Common myeloid progenitor, CD34-positive (primary cell): Measurements from ENCODE around the gene PHKB.
"Not testable (repeated sequence)": the region's sequence is repeated elsewhere in the genome, so short reads cannot be mapped to it uniquely, and the experiment has no call there.

Source experiments
- CTCF ChIA-PET: fragments of 350-600 bp; sonication (Branson Sonifier 250); formaldehyde crosslinking; loops from one replicate; lab custom pipeline; 2021; ENCODE audit warnings: antibody characterized with exemption; lab: Charles Lee
- POLR2A ChIA-PET: fragments of 350-600 bp; sonication (Branson Sonifier 250); formaldehyde crosslinking; loops from one replicate; lab custom pipeline; 2021; ENCODE audit warnings: antibody characterized with exemption; lab: Charles Lee
- DNase-seq, 3 donors: peaks; one replicate each; pipeline versions ENCODE4 v3.0.0 to v3.0.0-alpha.2; 2013
- H3K27ac ChIP-seq, 2 experiments: 1 replicate in 1 of 2; 2 replicates in 1 of 2; pipeline ENCODE4 v1.7.0; 2013; ENCODE audit warnings: inconsistent platforms in 2 of 2, low read length in 2 of 2, mild to moderate bottlenecking in 2 of 2, low read depth in 1 of 2, moderate library complexity in 1 of 2; ENCODE audit not compliant: severe bottlenecking in 2 of 2, insufficient read depth in 1 of 2, poor library complexity in 1 of 2
- H3K27me3 ChIP-seq, 5 experiments: replicated peaks in 2 of 5; 1 replicate in 3 of 5; 2 replicates in 2 of 5; pipeline versions ENCODE4 v1.6.1 to v1.7.0; 2013; ENCODE audit warnings: low read length in 4 of 5, mild to moderate bottlenecking in 2 of 5, moderate library complexity in 2 of 5, inconsistent platforms in 1 of 5; ENCODE audit not compliant: insufficient read depth in 5 of 5, control insufficient read depth in 4 of 5
- H3K36me3 ChIP-seq, 4 experiments: 1 replicate in 2 of 4; 2 replicates in 2 of 4; pipeline versions ENCODE4 v1.6.1 to v1.7.0; 2013; ENCODE audit warnings: low read length in 3 of 4, control low read depth in 1 of 4, mild to moderate bottlenecking in 1 of 4; ENCODE audit not compliant: control insufficient read depth in 4 of 4, insufficient read depth in 4 of 4
- H3K4me1 ChIP-seq, 4 experiments: 1 replicate in 3 of 4; 2 replicates in 1 of 4; pipeline versions ENCODE4 v1.6.1 to v1.7.1; 2013; ENCODE audit warnings: low read length in 3 of 4, mild to moderate bottlenecking in 3 of 4, control low read depth in 1 of 4, inconsistent platforms in 1 of 4, moderate library complexity in 1 of 4; ENCODE audit not compliant: control insufficient read depth in 4 of 4, insufficient read depth in 4 of 4; ENCODE audit errors: control extremely low read depth in 1 of 4
- H3K4me3 ChIP-seq, 7 experiments: 1 replicate in 4 of 7; 2 replicates in 3 of 7; pipeline versions ENCODE4 v1.5.1 to v1.7.0; 2013; ENCODE audit warnings: mild to moderate bottlenecking in 7 of 7, low read length in 6 of 7, moderate library complexity in 6 of 7, inconsistent platforms in 2 of 7, low read depth in 2 of 7, control low read depth in 1 of 7; ENCODE audit not compliant: insufficient read depth in 4 of 7, control insufficient read depth in 1 of 7; ENCODE audit errors: extremely low read depth in 1 of 7
- H3K9me3 ChIP-seq, 5 experiments: 1 replicate in 4 of 5; 2 replicates in 1 of 5; pipeline versions ENCODE4 v1.6.1 to v1.7.1; 2013; ENCODE audit warnings: low read length in 4 of 5, mild to moderate bottlenecking in 2 of 5, inconsistent platforms in 1 of 5, low read depth in 1 of 5, moderate library complexity in 1 of 5; ENCODE audit not compliant: control insufficient read depth in 4 of 5, insufficient read depth in 2 of 5; ENCODE audit errors: control extremely low read depth in 1 of 5
- WGBS: methylation state at CpG from one replicate; pipeline ENCODE4 v1.1.5; 2013; ENCODE audit not compliant: insufficient coverage; 5-methylcytosine and 5-hydroxymethylcytosine counted together

The PHKB gene

GRCh38 chr16:47676635-47677177 is 215.6 kb downstream of the PHKB start:
- CTCF ChIA-PET: no interaction called here
- no peaks in the 10 kb centered on the region for H3K27me3 ChIP-seq
- H3K27ac ChIP-seq: no peak overlapping the region
- peaks cover 0 to 3% (median 0%) of the 10 kb centered on the region in 5 experiments for H3K9me3 ChIP-seq
- H3K36me3 ChIP-seq: peaks cover 17 to 32% (median 23%) of the 10 kb centered on the region in 4 experiments
- no peak overlapping the region for H3K4me3 ChIP-seq
- DNase-seq: no peak
- POLR2A ChIA-PET: no interaction called here
- 100% methylated on average over 2 of the region's 4 CpGs for WGBS
- H3K4me1 ChIP-seq: no peaks in the 10 kb centered on the region

- H3K9me3 ChIP-seq, H3K27me3 ChIP-seq, H3K27ac ChIP-seq, DNase-seq, CTCF ChIA-PET, H3K4me3 ChIP-seq, POLR2A ChIA-PET, H3K4me1 ChIP-seq: not testable (repeated sequence)
- 100% methylated on average over 1 of the region's 3 CpGs for WGBS
- H3K36me3 ChIP-seq: peaks cover 5 to 22% (median 11%) of the 10 kb centered on the region in 4 experiments
These were observed 220.4 kb downstream of the PHKB start for GRCh38 chr16:47681571-47681970.

- no peaks in the 10 kb centered on the region for H3K4me1 ChIP-seq
- H3K4me3 ChIP-seq: no peak overlapping the region
- POLR2A ChIA-PET: no interaction called here
- H3K27me3 ChIP-seq: no peaks in the 10 kb centered on the region
- CTCF ChIA-PET: no interaction called here
- no peak overlapping the region for H3K27ac ChIP-seq
- H3K9me3 ChIP-seq: peaks cover 0 to 3% (median 0%) of the 10 kb centered on the region in 5 experiments
- H3K36me3 ChIP-seq: peaks cover 5 to 53% (median 22%) of the 10 kb centered on the region in 4 experiments
- DNase-seq: no peak
- 100% methylated on average over 2 of the region's 2 CpGs for WGBS
These were observed 226.6 kb downstream of the PHKB start for GRCh38 chr16:47687694-47688093.

- H3K27ac ChIP-seq: no peak overlapping the region
- ChIA-PET POLR2A (no interaction called here), CTCF (no interaction called here)
- no peak for DNase-seq
- H3K4me1 ChIP-seq: no peaks in the 10 kb centered on the region
- H3K4me3 ChIP-seq: no peak overlapping the region
- 100% methylated on average over 6 of the region's 9 CpGs for WGBS
- no peaks in the 10 kb centered on the region for H3K27me3 ChIP-seq
- no peaks in the 10 kb centered on the region for H3K9me3 ChIP-seq
- peaks cover 15 to 87% (median 56%) of the 10 kb centered on the region in 4 experiments for H3K36me3 ChIP-seq
These were observed 232.1 kb downstream of the PHKB start for GRCh38 chr16:47693226-47693625.

- no peaks in the 10 kb centered on the region for H3K27me3 ChIP-seq
- peaks cover 0 to 6% (median 0%) of the 10 kb centered on the region in 4 experiments for H3K4me1 ChIP-seq
- no peak for DNase-seq
- H3K9me3 ChIP-seq: peaks cover 0 to 3% (median 2%) of the 10 kb centered on the region in 5 experiments
- H3K27ac ChIP-seq: no peak overlapping the region
- CTCF ChIA-PET: no interaction called here
- peaks cover 16 to 86% (median 55%) of the 10 kb centered on the region in 4 experiments for H3K36me3 ChIP-seq
- POLR2A ChIA-PET: no interaction called here
- no peak overlapping the region for H3K4me3 ChIP-seq
- 98% methylated on average over 3 of the region's 3 CpGs for WGBS
These were observed 233.4 kb downstream of the PHKB start for GRCh38 chr16:47694543-47694942.

GRCh38 chr16:47695756-47696155 is 234.6 kb downstream of the PHKB start:
- H3K36me3 ChIP-seq: peaks cover 21 to 82% (median 50%) of the 10 kb centered on the region in 4 experiments
- 100% methylated on average over 4 of the region's 4 CpGs for WGBS
- CTCF ChIA-PET: no interaction called here
- no peaks in the 10 kb centered on the region for H3K27me3 ChIP-seq
- H3K4me1 ChIP-seq: peaks cover 0 to 6% (median 0%) of the 10 kb centered on the region in 4 experiments
- no peak for DNase-seq
- peaks cover 0 to 3% (median 2%) of the 10 kb centered on the region in 5 experiments for H3K9me3 ChIP-seq
- POLR2A ChIA-PET: no interaction called here
- no peak overlapping the region for H3K4me3 ChIP-seq
- H3K27ac ChIP-seq: no peak overlapping the region

- no peak for DNase-seq
- ChIA-PET POLR2A (no interaction called here), CTCF (no interaction called here)
- 100% methylated on average over 2 of the region's 3 CpGs for WGBS
- Histone ChIP-seq H3K27me3 (no peaks in the 10 kb centered on the region), H3K36me3 (peaks cover 19 to 70% (median 46%) of the 10 kb centered on the region in 4 experiments), H3K4me3 (no peak overlapping the region), H3K9me3 (peaks cover 0 to 3% (median 2%) of the 10 kb centered on the region in 5 experiments), H3K4me1 (peaks cover 0 to 6% (median 0%) of the 10 kb centered on the region in 4 experiments), H3K27ac (no peak overlapping the region)
These were observed 236.7 kb downstream of the PHKB start for GRCh38 chr16:47697826-47698225.
